NCI-H1092 (cell line): Measurements from ENCODE around the gene HOXB4.

Experiments used
- DNase-seq: peaks from one replicate; lab custom pipeline; 2025; lab: John Stamatoyannopoulos, UW

HOXB4 gene

GRCh38 chr17:48528936-48529682, 49.0 kb downstream of the HOXB4 start:
- DNase-seq = no peak

GRCh38 chr17:48528153-48528935, 49.8 kb downstream of the HOXB4 start:
- no peak for DNase-seq

GRCh38 chr17:48527547-48527932, 50.6 kb downstream of the HOXB4 start:
- no peak for DNase-seq

GRCh38 chr17:48526608-48527546, 51.3 kb downstream of the HOXB4 start:
- DNase-seq = no peak
